Activated CD4-positive, alpha-beta T cell treated with anti-CD3 and anti-CD28 coated beads, Interleukin-2, amount 10 ng/mL, durations not matched to agents 24 days and 14 days (primary cell): ENCODE measurements around the gene HRH1. TPM values are rescaled to one million over a fixed set of nuclear protein-coding genes. Genes with fewer than 3 reads are reported as not detected.

Source experiments
- DNase-seq: peaks from one replicate; pipeline ENCODE4 v3.0.0; 2022
- H3K27ac Mint-ChIP-seq: one replicate; pipeline ENCODE4 v1.8.0; 2022; ENCODE audit warnings: mild to moderate bottlenecking, mixed read lengths
- H3K27me3 Mint-ChIP-seq: one replicate; pipeline ENCODE4 v1.8.0; 2022; ENCODE audit warnings: mixed read lengths
- H3K36me3 Mint-ChIP-seq: one replicate; pipeline ENCODE4 v1.8.0; 2022; ENCODE audit warnings: low read depth, mild to moderate bottlenecking, mixed read lengths
- H3K4me1 Mint-ChIP-seq: one replicate; pipeline ENCODE4 v1.8.0; 2021; ENCODE audit warnings: mixed read lengths
- H3K4me3 Mint-ChIP-seq: one replicate; pipeline ENCODE4 v1.8.0; 2022; ENCODE audit warnings: mild to moderate bottlenecking, moderate library complexity, mixed read lengths
- H3K9me3 Mint-ChIP-seq: one replicate; pipeline ENCODE4 v1.8.0; 2021; ENCODE audit warnings: mixed read lengths
- intact Hi-C: fragments of 100-400 bp; cut with micrococcal nuclease; formaldehyde crosslinking; loops from one replicate; pipeline ENCODE4 v1.15.1; 2023
- total RNA-seq: library from RNA; stranded (reverse); gene quantifications from 2 replicates; pipeline ENCODE4 v1.2.3, GENCODE V29; 2022

Gene HRH1
- total RNA-seq, 1 donor from 2014 or later: 0.42 TPM

GRCh38 chr3:11260460-11260859 lies 106.2 kb downstream of the HRH1 start:
- intact Hi-C loops: no loop called here
- Mint-ChIP-seq H3K36me3 (no peaks in the 10 kb centered on the region), H3K4me1 (peaks cover under 1% of the 10 kb centered on the region), H3K4me3 (no peak overlapping the region), H3K27ac (no peak overlapping the region), H3K27me3 (peaks cover 11% of the 10 kb centered on the region), H3K9me3 (no peaks in the 10 kb centered on the region)
- no peak for DNase-seq

GRCh38 chr3:11269007-11269406 lies 114.7 kb downstream of the HRH1 start:
- no peak for DNase-seq
- Mint-ChIP-seq H3K27me3 (peaks cover 14% of the 10 kb centered on the region), H3K9me3 (no peaks in the 10 kb centered on the region), H3K4me1 (peaks cover 16% of the 10 kb centered on the region), H3K36me3 (peaks cover 3% of the 10 kb centered on the region), H3K4me3 (no peak overlapping the region), H3K27ac (no peak overlapping the region)
- intact Hi-C loops: no loop called here

DNA sequence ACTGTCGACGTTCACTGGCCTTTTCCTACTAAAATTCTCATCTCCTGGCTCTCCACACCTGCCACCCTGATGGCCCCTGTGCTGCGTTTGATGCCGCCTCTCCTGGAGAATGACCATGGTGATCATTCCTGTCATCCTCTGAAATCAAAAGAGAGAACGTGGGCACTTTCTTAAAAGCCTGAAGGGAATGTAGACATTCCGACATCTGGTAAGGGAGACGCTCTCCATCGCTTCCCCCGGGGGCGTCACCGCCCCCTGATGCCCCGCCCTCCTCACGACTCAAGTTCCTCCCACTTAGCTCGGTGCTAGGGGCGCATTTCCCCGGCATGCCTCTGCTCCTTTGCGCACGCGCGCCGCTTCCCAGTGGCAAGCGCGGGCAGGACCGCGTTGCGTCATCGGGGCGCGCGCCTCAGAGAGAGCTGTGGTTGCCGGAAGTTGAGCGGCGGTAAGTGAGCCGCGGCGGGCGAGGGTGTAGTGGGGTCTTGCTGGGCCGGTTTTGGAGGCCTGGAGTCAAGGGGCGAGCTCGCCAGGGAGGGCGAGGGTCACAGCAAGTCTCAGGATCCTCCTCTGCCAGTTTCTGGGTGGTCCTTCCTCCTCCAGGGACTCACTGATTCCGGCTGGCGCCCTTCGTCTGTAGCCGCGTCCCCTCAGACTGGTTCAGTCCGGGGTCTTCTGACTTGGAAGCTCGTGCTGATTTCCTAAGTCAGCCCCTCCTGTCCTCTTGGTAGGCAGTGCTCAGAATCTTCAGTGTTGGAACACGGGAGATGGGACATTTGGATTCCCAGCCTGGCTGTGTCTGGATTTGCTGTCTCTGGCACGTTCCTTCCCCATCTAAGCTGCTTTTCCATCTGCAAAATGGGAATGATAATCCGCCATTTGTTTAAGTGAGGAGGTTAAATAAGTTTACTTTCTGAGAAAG lies 118.0 kb downstream of the HRH1 start, which contains the start of gene ATG7:
TSS of gene ATG7 (plus strand) at position 412 of the 919 bp plus-strand sequence. CDS start 26,299 bp downstream, outside the sequence.
- Mint-ChIP-seq H3K36me3 (peaks cover 29% of the 10 kb centered on the region), H3K9me3 (peaks cover 5% of the 10 kb centered on the region), H3K27me3 (peaks cover 4% of the 10 kb centered on the region), H3K27ac (peak within 1 kb of the TSS; percentile 94), H3K4me1 (peaks cover 43% of the 10 kb centered on the region), H3K4me3 (peak within 1 kb of the TSS; percentile 96)
- intact Hi-C loops: loop anchor here (1.0 to 5.0 kb wide), 5 partner anchors 19 to 1875 kb away; partner anchors contain the start of genes SETD5 and TAMM41
- peak; percentile 99 for DNase-seq

GRCh38 chr3:11272906-11273574 lies 118.7 kb downstream of the HRH1 start:
- DNase-seq: peak; percentile 63
- Mint-ChIP-seq H3K4me3 (peak overlapping the region; percentile 96), H3K36me3 (peaks cover 35% of the 10 kb centered on the region), H3K27ac (peak overlapping the region; percentile 94), H3K27me3 (peaks cover 3% of the 10 kb centered on the region), H3K9me3 (peaks cover 5% of the 10 kb centered on the region), H3K4me1 (peaks cover 45% of the 10 kb centered on the region)
- intact Hi-C loops: loop anchor here (1.0 to 5.0 kb wide), 5 partner anchors 18 to 1876 kb away; partner anchors contain the start of genes SETD5 and TAMM41

DNA sequence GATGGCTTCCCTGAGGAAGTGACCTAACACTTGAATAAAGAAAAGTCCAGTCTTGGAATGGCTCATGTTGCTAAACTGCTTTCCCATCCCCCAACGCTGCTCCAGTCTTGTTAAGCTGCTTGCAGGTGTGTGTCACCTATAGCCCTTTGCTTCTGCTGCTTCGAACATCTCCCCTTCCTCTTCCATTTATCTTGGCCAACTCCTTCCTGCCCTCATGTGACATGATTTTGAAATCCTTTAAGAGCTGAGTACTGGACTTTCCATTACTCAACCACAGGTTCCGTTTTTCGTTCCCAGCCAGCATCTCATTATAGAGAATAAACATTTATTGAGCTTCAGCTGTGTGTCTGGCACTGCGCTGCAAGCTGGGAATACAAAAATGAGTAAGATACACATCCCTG lies 119.6 kb downstream of the HRH1 start:
- Mint-ChIP-seq H3K4me3 (peak overlapping the region; percentile 96), H3K9me3 (peaks cover 5% of the 10 kb centered on the region), H3K27ac (peak overlapping the region; percentile 39), H3K4me1 (peaks cover 51% of the 10 kb centered on the region), H3K36me3 (peaks cover 41% of the 10 kb centered on the region), H3K27me3 (peaks cover 3% of the 10 kb centered on the region)
- DNase-seq: no peak
- intact Hi-C loops: loop anchor here (2.0 to 5.0 kb wide), 4 partner anchors 17 to 1877 kb away; partner anchors contain the start of genes SETD5 and TAMM41

- H3K27ac Mint-ChIP-seq: peak overlapping the region; percentile 27
- H3K27me3 Mint-ChIP-seq: peaks cover 2% of the 10 kb centered on the region
- peaks cover 5% of the 10 kb centered on the region for H3K9me3 Mint-ChIP-seq
- DNase-seq: no peak
- H3K36me3 Mint-ChIP-seq: peaks cover 44% of the 10 kb centered on the region
- peaks cover 53% of the 10 kb centered on the region for H3K4me1 Mint-ChIP-seq
- H3K4me3 Mint-ChIP-seq: peak overlapping the region; percentile 96
- intact Hi-C loops: loop anchor here (5.0 kb wide), 3 partner anchors 33 to 1877 kb away; partner anchors contain the start of genes SETD5 and TAMM41
These were observed 120.4 kb downstream of the HRH1 start for GRCh38 chr3:11274566-11275142.

DNA sequence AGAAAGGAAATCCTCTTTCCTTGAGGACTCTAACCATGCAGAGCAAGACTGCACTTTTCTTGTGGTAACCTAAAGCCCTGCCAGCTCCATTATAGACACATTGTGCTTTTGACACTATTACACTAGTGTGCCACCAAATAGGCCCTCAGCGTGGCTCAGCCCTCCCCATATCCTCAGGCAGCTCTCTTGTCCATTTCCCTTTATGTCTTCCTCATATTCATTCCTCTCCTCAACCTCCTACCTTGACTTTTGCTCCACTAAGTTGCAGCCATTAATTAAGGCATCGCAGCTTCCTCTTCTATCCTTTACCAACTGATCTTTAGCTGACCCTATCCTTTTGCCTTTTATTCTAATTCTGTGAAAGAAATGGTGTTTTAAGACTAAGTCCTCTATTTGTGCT lies 121.6 kb downstream of the HRH1 start:
- DNase-seq: no peak
- intact Hi-C loops: no loop called here
- Mint-ChIP-seq H3K4me3 (no peak overlapping the region), H3K36me3 (peaks cover 50% of the 10 kb centered on the region), H3K27ac (no peak overlapping the region), H3K4me1 (peaks cover 51% of the 10 kb centered on the region), H3K27me3 (peaks cover 2% of the 10 kb centered on the region), H3K9me3 (peaks cover 5% of the 10 kb centered on the region)

GRCh38 chr3:11276901-11277300 lies 122.6 kb downstream of the HRH1 start:
- no peak overlapping the region for H3K27ac Mint-ChIP-seq
- H3K4me1 Mint-ChIP-seq: peaks cover 50% of the 10 kb centered on the region
- H3K9me3 Mint-ChIP-seq: peaks cover 5% of the 10 kb centered on the region
- no peak for DNase-seq
- peaks cover 52% of the 10 kb centered on the region for H3K36me3 Mint-ChIP-seq
- intact Hi-C loops: no loop called here
- peaks cover 2% of the 10 kb centered on the region for H3K27me3 Mint-ChIP-seq
- no peak overlapping the region for H3K4me3 Mint-ChIP-seq

GRCh38 chr3:11282250-11283138 lies 128.2 kb downstream of the HRH1 start:
- Mint-ChIP-seq H3K27ac (no peak overlapping the region), H3K4me1 (peaks cover 14% of the 10 kb centered on the region), H3K4me3 (no peak overlapping the region), H3K36me3 (peaks cover 48% of the 10 kb centered on the region), H3K9me3 (no peaks in the 10 kb centered on the region), H3K27me3 (no peaks in the 10 kb centered on the region)
- DNase-seq: no peak
- intact Hi-C loops: no loop called here

DNA sequence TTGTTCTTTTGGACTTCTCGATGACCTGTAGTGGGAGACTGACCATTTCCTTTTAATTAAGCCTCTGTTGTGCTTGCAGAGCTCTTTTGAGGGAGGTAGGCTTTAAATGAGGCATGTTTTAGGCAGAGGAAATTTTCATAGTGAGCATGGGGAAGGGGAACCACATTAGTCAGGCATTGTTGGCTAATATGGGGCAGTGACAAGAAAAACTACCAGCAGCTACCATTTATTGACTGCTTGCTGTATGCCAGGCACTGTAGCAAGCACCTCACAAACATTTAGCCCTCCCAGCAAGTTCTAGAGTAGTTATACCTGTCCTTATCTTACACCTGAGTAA lies 128.8 kb downstream of the HRH1 start:
- peaks cover 44% of the 10 kb centered on the region for H3K36me3 Mint-ChIP-seq
- H3K4me1 Mint-ChIP-seq: peaks cover 18% of the 10 kb centered on the region
- no peak overlapping the region for H3K4me3 Mint-ChIP-seq
- H3K9me3 Mint-ChIP-seq: no peaks in the 10 kb centered on the region
- no peak for DNase-seq
- no peak overlapping the region for H3K27ac Mint-ChIP-seq
- intact Hi-C loops: no loop called here
- no peaks in the 10 kb centered on the region for H3K27me3 Mint-ChIP-seq

DNA sequence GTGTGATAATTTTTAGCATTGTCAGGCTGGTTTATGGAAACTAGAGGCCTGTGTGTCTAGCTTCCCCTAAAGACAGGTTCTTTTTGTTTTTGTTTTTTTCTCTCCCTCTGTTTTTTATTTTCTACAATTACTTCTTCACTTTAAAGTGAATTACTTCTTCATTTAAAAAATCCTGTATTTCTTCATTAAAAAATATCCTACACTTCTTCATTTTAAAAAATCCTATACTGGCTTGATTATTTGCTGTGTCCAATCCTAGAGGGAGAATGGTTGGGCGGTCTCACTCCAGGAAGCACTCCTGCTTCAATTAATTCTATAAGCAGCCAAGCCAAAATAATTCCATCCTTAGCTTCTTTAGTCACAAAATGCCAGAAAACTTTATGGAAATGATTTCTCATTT lies 129.7 kb downstream of the HRH1 start:
- Mint-ChIP-seq H3K27ac (no peak overlapping the region), H3K9me3 (no peaks in the 10 kb centered on the region), H3K27me3 (no peaks in the 10 kb centered on the region), H3K4me1 (peaks cover 18% of the 10 kb centered on the region), H3K36me3 (peaks cover 39% of the 10 kb centered on the region), H3K4me3 (no peak overlapping the region)
- DNase-seq: no peak
- intact Hi-C loops: no loop called here

DNA sequence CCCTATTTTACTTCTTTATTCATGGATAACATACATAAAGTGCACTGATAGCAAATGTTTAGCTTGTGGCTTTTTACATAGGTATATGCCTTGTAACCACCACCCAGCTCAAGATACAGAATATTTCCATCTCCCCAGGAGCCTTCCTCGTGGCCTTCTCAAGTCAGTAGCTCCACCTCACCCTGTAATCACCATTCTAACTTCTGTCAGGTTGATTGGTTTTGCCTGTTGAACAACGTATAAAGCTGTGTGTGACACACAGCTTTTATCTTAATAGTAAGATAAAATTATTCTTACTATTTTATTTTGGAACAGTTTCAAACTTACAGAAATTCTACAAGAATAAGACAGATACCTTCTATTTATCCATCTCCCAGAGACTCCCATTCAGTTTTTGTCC lies 131.2 kb downstream of the HRH1 start:
- Mint-ChIP-seq H3K27ac (no peak overlapping the region), H3K4me1 (peaks cover 33% of the 10 kb centered on the region), H3K4me3 (no peak overlapping the region), H3K9me3 (no peaks in the 10 kb centered on the region), H3K27me3 (no peaks in the 10 kb centered on the region), H3K36me3 (peaks cover 44% of the 10 kb centered on the region)
- no peak for DNase-seq
- intact Hi-C loops: loop anchor here (5.0 kb wide), 1 partner anchor 48 kb away; no protein-coding TSS in a partner anchor

DNA sequence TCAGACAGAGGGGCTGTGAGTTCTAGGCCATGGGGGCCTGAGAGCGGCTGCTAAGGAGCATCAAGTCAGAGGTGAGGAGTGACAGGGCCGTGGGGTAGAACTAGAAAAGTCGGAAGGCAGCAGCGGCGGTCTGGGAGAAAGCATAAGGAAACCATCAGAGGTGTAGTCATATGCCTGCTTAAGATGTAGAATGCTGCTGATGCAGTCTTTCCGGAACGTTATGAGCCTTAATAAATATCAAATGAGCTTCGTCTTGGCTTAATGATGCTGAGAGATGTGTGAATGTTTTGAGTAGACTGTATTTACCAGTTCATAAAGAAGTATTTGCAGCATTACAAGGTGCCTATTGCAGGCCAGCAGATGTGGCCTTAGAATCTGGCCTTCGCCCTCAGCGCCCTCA lies 133.1 kb downstream of the HRH1 start:
- peak overlapping the region; percentile 48 for H3K27ac Mint-ChIP-seq
- H3K4me3 Mint-ChIP-seq: no peak overlapping the region
- H3K36me3 Mint-ChIP-seq: peaks cover 43% of the 10 kb centered on the region
- no peak for DNase-seq
- no peaks in the 10 kb centered on the region for H3K27me3 Mint-ChIP-seq
- H3K9me3 Mint-ChIP-seq: no peaks in the 10 kb centered on the region
- H3K4me1 Mint-ChIP-seq: peaks cover 44% of the 10 kb centered on the region
- intact Hi-C loops: loop anchor here (5.0 kb wide), 1 partner anchor 50 kb away; no protein-coding TSS in a partner anchor
